GM19455 (cell line): ENCODE data around the gene NPAS3.

ENCODE experiments used
- ATAC-seq: cut with Tn5 transposase; IDR thresholded peaks from one replicate; pipeline ENCODE4 v1.9.1; 2021; ENCODE audit not compliant: unreplicated experiment

Gene NPAS3

DNA sequence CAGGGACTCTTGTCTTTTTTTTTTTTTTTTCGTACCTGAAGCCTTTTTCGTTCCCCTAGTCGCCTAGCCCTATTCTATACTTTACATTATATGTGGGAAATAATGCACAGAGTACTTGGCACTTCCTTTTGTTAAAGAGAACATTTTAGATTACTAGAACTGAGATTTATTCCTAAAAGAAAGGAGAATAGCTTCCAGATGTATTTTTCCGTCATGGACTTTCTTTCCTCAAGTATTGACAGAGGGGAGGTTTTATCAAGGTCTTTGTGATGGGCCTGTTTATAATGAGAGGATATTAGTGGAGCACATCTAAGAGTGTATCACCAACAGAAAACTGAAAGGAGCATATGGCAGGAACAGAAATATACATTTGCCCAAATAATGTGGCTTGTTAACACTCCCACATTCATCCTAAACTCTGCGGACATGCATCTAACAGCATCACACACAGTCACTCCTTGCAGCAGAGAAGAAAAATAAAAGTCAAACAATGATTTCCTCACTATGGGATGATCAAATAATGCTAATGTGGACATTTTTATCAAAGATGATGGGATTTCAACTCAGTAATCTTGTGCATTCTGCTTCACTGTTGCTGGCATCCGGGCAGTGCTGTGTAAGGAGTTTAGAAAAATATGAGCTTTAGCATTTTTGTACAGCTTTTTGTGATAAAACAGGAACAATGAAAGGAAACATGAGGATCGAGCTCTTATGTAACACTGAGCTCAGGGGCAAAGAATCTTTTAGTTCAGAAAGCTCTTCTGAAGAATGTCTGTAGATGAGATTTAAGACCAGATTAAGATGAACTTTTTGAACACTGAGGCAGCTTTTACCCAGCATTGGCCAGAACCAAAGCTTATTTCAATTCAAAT, 829.1 kb downstream of the NPAS3 start:
- ATAC-seq: no peak

DNA sequence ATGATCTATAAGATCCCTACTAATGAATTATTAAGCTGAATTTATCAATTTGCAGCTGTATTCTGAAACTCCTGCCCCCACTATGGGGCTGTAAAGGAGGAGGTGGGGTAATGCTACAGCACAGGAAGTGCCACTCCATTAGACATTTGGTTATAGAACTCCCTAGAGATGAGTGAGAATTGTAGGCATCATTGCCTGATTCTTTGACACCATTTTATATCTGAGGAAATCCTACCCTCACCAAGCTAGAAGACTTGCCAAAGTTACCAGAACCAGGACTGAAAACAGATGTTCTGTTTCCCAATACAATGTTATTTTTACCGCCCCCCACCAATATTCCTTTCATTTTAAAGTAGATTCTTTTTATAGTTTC, 829.8 kb downstream of the NPAS3 start:
- no peak for ATAC-seq

DNA sequence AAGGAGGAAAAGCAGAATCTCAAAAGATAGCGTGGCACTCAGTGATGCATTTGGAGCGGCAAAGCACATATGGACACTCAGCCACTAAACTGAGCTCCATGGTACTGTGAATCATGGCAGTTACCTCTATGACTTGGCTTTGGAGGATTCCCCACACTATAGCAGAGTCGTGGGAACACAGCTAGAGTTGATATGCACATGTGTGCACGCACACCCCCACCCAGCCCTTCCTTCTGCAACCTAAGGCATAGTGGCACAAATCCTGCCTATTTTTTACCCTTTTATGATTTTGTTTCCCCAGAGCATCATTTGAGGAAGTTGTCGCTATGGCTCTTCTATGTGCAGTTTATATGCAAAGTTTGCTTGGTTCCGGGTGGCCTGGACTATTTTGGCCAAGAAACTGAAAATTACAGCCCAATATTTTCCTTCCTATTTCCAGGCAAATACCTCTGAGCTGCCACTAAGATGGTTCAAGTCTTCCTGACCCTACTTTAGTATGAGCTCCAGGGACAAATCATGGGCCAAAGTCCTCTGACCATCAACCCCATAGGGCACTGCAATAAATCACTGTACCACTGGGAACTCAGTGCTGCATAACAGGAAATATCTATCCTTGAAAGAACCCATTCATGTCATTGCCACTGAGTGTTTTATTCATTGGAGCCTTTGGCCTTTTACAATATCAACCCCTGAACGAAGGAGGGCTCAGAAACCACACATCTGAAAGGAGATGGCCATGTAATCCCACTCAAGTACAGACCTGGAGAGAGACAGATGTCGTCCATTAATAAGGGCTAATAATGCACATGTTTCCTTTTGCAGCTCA, 834.7 kb downstream of the NPAS3 start:
- ATAC-seq: no peak

DNA sequence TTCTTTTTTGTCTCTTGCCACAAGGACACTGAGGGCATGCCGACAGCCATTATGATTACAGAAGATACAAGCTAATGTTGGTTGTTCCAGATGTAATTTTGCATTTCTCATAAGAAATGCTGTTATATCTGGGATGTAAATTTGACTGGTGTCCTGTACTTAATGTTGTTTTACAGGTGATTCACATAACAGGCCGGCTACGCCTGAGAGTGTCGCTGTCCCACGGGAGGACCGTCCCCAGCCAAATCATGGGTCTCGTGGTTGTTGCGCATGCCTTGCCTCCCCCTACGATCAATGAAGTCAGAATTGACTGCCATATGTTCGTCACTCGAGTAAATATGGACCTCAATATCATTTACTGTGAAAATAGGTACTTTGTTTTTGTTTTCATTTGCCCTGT, 835.5 kb downstream of the NPAS3 start:
- no peak for ATAC-seq

DNA sequence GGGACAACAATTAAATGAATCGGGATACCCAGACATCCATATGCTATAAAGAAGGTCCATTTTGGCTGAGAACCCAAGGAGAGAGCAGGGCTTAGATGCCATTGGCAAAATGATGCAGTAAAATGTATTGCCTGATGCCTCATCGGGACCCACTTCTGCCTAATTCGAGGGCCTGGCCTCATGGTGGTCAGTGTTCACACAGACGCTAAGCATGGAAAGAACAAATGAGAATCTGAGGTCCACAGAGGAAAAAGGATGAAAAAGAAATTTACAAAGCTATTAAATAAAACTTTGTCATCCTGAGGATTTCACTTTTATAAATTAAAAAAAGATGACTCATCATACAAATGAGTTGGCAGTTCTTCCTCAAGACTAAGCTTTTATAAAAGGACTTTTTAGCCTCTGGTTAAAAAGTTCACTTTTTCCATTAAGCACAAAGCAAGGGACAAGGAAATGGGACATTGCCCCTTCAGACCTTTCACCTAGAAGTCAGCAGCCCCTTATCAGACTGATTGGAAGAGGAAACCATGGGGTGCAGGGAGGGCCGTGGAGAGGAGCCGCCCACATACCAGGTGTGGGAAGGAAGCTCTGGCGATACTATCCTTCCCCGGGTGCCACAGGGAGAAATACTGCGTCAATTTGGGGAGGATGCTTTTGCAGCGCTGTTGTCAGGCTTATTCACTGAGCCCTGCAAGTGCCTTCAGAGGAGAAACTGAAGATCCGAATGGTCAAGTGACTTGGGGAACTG, 836.2 kb downstream of the NPAS3 start:
- no peak for ATAC-seq

DNA sequence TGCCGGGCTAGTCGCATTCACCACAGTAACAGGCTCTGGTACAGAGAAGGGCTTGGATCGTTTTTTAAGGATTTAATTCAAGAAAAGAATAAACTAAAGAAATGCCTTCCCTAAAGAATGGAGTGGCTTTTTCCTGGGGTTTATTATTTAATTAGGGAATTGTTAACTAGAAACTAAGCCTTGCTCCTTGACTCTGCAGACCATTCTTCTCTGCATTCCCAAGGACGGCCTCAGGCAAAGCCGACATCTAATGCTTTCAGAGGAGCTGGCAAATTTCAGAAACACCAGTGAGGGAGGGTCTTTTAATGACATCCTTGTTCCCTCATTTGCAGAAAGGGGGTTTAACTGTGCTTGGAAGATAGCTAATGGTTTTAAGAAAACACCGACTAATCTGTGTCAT, 838.2 kb downstream of the NPAS3 start:
- no peak for ATAC-seq

DNA sequence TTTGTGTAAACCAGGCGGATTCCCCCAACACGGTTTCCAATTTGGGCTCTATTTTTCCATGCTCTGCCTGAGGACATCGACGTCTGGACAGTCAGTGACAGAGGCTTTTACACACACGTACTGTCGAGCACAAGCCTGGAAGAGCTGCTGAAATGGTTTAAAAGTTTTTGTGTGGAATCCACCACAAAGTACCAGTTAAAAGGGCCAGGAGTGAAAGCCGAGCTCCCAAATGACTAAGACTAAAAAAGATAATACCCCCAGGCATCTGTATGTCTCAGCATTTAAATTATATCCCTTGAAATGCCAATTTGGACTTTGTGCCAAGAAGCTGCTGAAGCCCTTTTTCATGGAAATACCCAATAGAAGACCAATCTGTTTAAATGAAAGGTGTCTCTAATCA, 839.0 kb downstream of the NPAS3 start:
- ATAC-seq: no peak

DNA sequence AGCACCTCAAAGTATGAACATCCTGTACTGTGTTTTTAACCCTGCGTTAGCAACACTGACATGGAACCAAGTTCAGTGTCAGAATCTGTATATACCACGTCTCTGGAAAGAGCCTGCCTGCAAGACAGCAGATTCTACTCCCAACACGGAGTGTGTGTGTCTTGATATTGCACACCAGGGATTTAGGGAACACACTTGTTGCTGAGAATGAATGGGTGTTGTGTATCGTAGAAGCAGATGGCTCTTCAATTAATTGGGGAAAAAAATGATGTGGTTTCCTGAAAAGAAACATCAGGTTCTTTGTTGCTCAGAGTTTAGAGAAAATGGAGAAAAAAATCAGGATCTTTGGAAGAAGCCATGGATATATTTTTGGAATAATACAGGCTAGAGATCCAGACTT, 841.4 kb downstream of the NPAS3 start:
- ATAC-seq: no peak

DNA sequence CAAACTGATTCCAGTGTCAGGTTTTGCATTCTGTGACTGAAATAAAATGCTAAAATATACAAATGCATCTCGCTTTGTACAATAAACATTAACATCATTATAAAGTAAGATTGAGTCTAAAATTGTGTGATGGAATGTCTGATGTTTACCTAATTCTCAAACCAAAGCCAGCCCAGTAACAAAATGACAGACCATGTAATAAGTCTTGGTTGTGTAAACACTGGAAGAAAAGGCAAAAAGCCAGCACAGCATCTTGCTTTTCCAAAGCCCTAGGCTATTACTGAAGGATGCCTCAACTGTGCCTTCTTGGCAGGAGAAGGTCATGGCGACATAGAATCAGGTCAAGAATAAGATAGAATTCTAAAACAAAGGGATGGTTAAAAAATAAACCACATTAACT, 842.6 kb downstream of the NPAS3 start:
- ATAC-seq: no peak

DNA sequence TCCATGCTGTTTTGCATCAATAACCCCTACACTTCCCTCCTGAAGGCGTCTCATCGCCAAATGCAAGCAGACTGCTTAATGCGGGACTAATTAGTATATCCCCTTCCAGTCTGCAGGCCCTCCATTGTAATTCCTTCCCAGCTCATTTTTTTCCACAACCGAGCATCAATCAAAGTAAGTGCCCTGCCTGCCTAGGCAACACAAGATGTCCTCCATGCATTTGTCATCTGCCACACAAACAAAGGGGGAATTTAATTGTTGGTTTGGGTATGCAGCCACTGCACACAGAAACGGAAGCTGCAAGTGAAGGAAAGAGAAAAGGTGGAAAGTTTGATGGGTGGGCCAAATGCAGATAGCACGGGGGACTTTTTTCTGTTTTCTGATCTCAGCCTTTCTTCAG, 844.2 kb downstream of the NPAS3 start:
- ATAC-seq: no peak

DNA sequence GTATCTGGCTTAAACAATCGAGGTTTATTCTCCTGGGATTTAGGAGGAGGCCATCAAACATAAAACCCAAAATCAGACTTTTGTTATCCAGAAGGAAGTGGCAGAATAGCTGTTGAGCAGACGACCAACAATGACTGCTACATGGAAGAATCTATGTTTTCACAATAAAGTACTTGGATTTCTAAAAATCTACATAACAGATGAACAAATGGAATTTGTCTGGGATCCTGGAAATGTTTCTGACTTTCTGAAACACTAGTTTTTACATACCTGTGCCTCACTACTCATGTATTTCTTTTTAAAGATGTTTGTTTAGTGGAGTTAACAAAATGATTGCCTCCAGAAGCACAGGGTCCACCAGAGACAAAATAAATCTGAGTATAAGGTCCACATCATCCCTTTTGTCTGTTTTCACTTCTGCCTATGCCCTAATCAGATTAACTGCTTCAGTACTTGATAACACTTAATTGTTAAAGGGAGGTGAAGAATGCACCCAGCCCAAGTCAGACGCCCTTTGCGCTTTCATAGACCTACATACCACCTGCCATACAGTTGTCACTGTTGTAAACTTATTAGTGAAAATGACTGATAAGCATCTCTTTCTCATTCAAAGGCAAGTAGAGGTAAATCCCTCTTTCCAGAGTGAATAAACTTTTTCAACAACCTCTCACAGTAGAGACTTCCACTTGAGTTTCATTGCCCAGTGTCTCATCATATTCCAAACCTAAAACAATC, 847.6 kb downstream of the NPAS3 start:
- no peak for ATAC-seq

DNA sequence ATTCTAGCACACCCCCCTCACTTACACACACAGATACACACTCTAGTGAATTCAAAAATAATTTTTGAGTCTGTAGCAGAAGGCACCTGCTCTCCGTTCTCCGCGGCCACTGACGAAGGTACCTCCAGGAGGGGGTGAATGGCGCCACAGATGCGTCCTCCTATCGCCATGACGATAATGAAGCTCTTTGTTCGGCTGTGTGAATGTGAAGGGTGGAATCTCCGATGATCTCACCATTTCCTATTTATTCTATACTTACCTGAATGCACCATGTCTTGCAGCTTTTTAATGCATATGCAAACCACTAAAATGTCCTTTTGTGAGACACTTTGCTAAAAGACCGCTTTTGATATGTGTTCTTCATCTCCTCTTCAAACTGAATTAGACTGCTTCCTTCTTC, 849.5 kb downstream of the NPAS3 start:
- ATAC-seq: no peak

DNA sequence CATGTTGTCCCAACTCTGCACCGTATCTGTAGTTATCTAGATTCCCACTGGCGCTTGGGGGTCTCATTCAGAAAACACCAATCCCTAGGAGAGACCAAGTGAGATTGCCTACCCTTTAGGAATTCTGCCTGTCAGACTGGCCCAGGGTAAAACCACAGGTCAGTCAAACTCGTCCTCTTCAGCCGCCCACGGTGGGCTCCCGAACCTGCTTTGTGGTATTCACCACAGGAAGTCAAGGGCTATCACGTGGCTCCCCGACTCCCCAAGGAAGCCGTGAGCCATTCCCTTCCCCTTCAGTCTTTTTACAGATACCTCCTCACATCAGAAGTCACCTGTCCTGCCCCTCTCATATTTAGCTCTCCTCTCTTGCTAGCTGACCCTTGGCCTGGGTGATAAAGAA, 852.3 kb downstream of the NPAS3 start:
- no peak for ATAC-seq

DNA sequence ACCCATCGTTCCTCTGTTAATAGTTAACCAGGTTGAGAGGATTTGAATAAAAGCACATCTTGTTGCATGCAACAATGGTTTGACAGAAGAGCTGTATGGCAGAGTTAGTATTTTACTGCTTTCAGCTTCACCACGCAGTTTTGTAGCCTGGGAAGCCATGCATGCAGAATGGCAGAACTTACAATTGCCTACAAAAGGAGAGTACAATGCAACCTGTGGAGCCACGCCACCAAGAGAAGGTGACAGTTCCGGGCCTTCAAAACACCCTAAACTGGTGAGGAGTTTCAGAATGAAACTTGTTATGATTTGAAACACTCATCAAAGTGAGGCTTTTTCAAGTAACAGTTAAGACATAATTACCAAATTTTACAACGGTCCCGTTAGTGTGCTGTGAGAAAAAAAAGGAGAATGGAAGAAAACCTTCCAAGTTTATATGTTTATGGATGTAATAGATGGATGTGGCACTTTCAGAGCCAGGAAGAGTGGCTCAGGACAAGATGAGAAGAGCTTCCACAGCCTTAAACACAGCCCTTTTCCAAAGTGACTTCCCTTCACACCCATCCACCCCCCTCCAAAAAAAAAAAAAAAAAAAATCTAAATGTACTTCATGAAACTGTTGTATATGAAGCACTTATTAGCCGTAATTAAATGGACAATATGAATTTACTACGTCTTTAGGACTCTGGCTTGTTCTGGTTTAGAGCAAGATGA, 853.5 kb downstream of the NPAS3 start:
- peak; percentile 57 for ATAC-seq

DNA sequence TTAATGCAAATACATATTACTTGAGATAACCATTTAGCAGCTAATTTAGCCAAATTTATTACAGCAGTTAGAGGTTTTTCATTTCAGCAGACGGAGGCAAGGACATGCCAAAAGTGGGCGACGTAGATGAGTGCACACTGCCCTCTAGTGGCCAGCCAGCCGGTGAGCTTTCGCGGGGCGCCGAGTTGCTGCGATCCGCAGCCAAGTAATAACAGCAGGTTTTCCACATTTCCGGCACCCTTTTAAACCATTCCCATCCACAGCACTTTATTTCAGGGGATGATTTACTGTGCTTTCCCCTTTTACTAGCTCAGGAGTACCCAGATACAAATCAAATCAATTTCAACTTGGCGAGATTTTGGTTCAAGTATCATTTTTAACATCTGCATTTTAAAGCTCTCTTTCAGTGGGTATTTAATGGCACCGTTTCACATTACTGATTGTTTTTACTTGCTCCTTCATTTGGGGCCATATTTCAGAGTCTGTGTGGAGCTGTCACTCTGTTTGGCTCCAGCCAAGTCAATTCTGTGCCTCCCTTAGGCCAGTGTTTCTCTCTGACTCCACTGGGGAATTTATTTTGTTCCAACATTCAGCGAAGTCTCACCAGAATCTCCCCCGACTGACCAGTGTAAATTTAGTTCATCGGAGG, 854.2 kb downstream of the NPAS3 start:
- ATAC-seq: no peak

DNA sequence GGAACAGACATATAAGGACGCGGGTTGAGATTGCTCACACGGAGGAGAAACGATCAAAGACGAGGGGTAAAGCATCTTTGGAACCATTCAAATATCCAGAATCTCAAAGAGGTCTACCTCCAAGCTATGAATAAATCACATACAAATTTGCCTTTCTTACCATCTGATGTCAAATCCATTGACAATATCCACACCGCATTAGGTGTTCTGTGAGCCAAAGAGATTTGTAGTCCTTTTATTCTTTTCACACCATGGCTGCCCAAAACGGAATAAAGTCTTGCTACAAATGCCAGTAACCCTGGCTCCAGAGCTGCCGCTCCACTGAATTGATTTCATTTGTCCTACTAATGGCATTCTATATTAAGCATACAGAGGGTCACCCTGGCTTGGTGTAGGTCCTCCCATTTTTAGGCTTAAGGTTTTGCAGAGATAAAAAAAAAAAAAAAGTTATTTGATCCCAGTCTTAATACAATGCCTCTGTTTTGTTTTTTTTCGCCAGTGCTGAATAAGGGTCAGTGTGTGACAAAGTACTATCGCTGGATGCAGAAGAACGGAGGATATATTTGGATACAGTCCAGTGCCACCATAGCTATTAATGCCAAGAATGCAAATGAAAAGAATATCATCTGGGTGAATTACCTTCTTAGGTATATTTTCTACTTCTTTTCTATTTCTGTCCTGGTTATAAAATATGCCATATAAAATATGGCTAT, 854.9 kb downstream of the NPAS3 start:
- ATAC-seq: no peak

DNA sequence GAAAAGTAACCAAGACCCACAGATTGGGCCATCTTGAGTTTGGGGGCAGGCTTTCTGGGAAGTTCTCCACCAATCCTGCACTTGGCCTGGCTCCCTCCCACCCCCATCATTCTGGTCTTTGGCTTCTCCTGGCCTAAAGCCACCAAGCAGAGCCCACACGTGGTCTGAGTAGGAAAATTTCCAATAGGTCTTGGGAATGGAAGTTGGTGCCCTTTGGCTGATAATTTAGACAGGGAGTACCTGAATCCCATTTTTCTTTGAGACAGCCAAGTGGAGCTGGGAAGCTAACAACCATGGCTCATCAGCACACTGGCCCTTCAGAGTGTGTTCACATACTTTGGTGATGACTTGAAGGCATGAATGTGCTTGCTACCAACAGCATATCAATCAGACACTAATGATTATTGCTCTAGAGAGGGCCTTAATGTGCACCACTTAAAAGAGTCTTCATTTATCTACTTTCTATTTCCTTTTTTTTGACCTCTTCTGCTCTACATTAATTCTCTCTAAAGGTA, 856.2 kb downstream of the NPAS3 start:
- ATAC-seq: no peak

DNA sequence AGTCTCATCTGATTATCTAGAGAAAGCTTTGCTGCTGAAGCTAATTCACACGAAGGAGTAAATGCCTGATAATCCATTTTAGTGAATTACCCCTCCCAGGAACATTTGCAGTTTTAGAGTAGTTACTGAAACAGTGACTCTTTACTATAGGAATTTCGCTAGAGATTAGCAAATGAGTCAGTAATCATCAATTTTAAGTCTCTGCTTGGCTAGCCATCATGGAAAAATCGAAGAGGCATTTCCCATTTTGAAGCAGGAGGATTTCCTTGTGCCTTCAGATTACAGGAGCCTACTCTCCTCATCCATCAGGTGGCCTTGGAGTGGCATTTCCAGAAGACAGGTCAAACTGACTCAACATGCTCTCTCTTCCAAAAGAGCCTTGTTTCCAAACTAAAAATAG, 857.7 kb downstream of the NPAS3 start:
- no peak for ATAC-seq
